Spleen (tissue), 11 donors: Measurements from ENCODE around the gene EPHA6. TPM values are rescaled to one million over a fixed set of nuclear protein-coding genes. Genes with fewer than 3 reads are reported as not detected.

ENCODE experiments used
- DNase-seq: peaks from one replicate; pipeline ENCODE4 v3.0.0-alpha.2; 2020
- H3K27ac ChIP-seq, 8 donors: fragments of 200-600 bp; sonication (generic) in 7 of 8; 1 replicate in 4 of 8; 2 replicates in 4 of 8; pipeline versions ENCODE4 v1.5.0 to v1.8.0; 2016 to 2021; ENCODE audit warnings: inconsistent platforms in 4 of 8, mild to moderate bottlenecking in 4 of 8, moderate library complexity in 1 of 8
- H3K27me3 ChIP-seq, 7 donors: fragments of 200-600 bp; sonication (generic) in 6 of 7; replicated peaks in 1 of 7; 1 replicate in 4 of 7; 2 replicates in 3 of 7; pipeline versions ENCODE4 v1.5.0 to v1.8.0; 2016 to 2021; ENCODE audit warnings: inconsistent platforms in 3 of 7, mild to moderate bottlenecking in 1 of 7
- H3K36me3 ChIP-seq, 6 donors: fragments of 200-600 bp; sonication (generic) in 5 of 6; 1 replicate in 4 of 6; 2 replicates in 2 of 6; pipeline versions ENCODE4 v1.5.0 to v1.8.0; 2016 to 2021; ENCODE audit warnings: inconsistent platforms in 2 of 6
- H3K4me1 ChIP-seq, 6 donors: fragments of 200-600 bp; sonication (generic) in 5 of 6; 1 replicate in 3 of 6; 2 replicates in 3 of 6; pipeline versions ENCODE4 v1.5.0 to v1.8.0; 2016 to 2021; ENCODE audit warnings: inconsistent platforms in 3 of 6
- H3K4me3 ChIP-seq, 8 donors: fragments of 200-600 bp; sonication (generic) in 7 of 8; 1 replicate in 4 of 8; 2 replicates in 4 of 8; pipeline versions ENCODE4 v1.5.0 to v1.8.0; 2016 to 2021; ENCODE audit warnings: inconsistent platforms in 4 of 8, mild to moderate bottlenecking in 4 of 8, moderate library complexity in 2 of 8
- H3K9me3 ChIP-seq, 8 donors: fragments of 200-600 bp; sonication (generic) in 7 of 8; 1 replicate in 4 of 8; 2 replicates in 4 of 8; pipeline versions ENCODE4 v1.5.0 to v1.8.0; 2016 to 2021; ENCODE audit warnings: inconsistent platforms in 4 of 8
- POLR2A ChIP-seq, 3 donors: fragments of 450-650 bp; IDR thresholded peaks; one replicate each; pipeline ENCODE4 v1.5.1; 2017; ENCODE audit warnings: antibody characterized with exemption in 3 of 3, mild to moderate bottlenecking in 1 of 3
- POLR2AphosphoS5 ChIP-seq, 3 donors: sonication (generic); formaldehyde crosslinking; IDR thresholded peaks; one replicate each; pipeline ENCODE4 v1.5.1; 2017; ENCODE audit warnings: antibody characterized with exemption in 3 of 3
- WGBS, 5 donors: extraction: QIAGEN DNeasy Blood & Tissue Kit in 3 of 5; methylation state at CpG; one replicate each; pipeline versions ENCODE4 v1.1.5 to v1.1.7; 2013 to 2018; 5-methylcytosine and 5-hydroxymethylcytosine counted together
- intact Hi-C: fragments of 100-400 bp; cut with DNase I; formaldehyde crosslinking; loops from one replicate; pipeline ENCODE4 v1.15.0; 2023; ENCODE audit warnings: low total_unique reads
- polyA plus RNA-seq, 3 donors: library from polyadenylated mRNA; stranded (reverse); fragments of 200-250 nt; gene quantifications; one replicate each; pipeline ENCODE4 v1.2.1, GENCODE V29; 2013
- total RNA-seq, 7 donors: library from RNA; depleted of rRNA in 3 of 7; stranded (reverse); fragments of >200 nt in 3 of 7; fragmentation: NEBNext Ultra II Directional in 4 of 7; extraction: Animal tissue kit (Norgen Biotek cat#: 25700) in 4 of 7; gene quantifications; one replicate each; pipeline versions ENCODE4 v1.1.0 to v1.2.1, GENCODE V29; 2016 to 2021
- TF ChIP-seq, protein P1 (sequence below), 11 experiments: fragments of 200-600 bp in 7 of 11; fragments of 450-650 bp in 4 of 11; sonication (generic) in 4 of 11; IDR thresholded peaks in 8 of 11; conservative IDR thresholded peaks in 3 of 11; 1 replicate in 7 of 11; 2 replicates in 4 of 11; pipeline versions ENCODE4 v1.4.0 to v1.8.0; 2016 to 2021; ENCODE audit warnings: antibody characterized with exemption in 11 of 11, inconsistent platforms in 4 of 11, mild to moderate bottlenecking in 1 of 11
- donor health status: healthy with polysubstance abuse.
- donor health status: DM: no; HTN: no; CAD: no; lungs with moderate emphysema.
- donor health status: DM: no; HTN: no; CAD: no.
- donor health status: Bipolar disorder and iron deficiency.
- donor health status: healthy.
- donor health status: DM: no; HTN: no; CAD: no.
- donor health status: DM: yes; HTN: yes; CAD: no.

The EPHA6 gene
- total and polyA plus RNA-seq, 10 donors = 0.44 TPM; not detected in 9

DNA sequence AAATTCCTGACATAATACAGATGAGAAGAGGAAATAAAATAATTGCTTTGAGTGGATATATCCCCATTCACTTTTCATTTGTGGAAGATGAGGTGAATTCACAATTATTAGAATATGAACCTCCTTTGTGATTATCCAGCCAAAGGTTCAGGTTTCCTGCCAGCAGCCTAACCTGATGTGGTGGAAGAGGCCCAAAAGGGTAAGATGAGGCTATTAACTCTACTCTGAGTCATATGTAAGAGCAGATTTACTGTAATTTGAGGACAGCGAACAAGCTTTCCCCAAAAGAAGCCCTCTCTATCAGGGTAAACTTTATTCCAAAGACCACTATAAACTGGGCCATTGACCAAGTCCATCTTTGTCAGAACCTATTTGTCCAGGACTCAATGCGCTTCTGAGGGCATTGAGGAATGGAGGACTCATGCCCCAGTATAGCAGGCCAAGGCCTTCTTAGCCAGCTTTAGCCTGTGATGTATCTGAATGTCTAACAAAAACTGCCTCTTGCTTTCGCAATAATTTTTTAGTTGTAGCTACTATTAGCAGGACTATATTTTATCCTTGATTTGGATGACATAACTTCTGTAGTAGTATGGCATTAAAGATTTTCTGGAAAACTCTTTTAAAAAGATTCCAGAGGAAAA, 859.1 kb downstream of the EPHA6 start:
- 89 to 98% (median 91%) methylated on average over 3 of the region's 3 CpGs for WGBS, 5 donors
- Histone ChIP-seq H3K9me3 (no peaks in the 10 kb centered on the region), H3K4me3 (no peak overlapping the region), H3K36me3 (no peaks in the 10 kb centered on the region), H3K27ac (no peak overlapping the region), H3K27me3 (no peaks in the 10 kb centered on the region), H3K4me1 (no peaks in the 10 kb centered on the region)
- TF ChIP-seq POLR2AphosphoS5 (IDR thresholded peaks at IDR 0.05) = no peak
- no peak for TF ChIP-seq POLR2A (IDR thresholded peaks at IDR 0.05)
- TF ChIP-seq, protein P1, sequence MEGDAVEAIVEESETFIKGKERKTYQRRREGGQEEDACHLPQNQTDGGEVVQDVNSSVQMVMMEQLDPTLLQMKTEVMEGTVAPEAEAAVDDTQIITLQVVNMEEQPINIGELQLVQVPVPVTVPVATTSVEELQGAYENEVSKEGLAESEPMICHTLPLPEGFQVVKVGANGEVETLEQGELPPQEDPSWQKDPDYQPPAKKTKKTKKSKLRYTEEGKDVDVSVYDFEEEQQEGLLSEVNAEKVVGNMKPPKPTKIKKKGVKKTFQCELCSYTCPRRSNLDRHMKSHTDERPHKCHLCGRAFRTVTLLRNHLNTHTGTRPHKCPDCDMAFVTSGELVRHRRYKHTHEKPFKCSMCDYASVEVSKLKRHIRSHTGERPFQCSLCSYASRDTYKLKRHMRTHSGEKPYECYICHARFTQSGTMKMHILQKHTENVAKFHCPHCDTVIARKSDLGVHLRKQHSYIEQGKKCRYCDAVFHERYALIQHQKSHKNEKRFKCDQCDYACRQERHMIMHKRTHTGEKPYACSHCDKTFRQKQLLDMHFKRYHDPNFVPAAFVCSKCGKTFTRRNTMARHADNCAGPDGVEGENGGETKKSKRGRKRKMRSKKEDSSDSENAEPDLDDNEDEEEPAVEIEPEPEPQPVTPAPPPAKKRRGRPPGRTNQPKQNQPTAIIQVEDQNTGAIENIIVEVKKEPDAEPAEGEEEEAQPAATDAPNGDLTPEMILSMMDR (IDR thresholded peaks at IDR 0.05 in 8 of 11, conservative IDR thresholded peaks at IDR 0.05 in 3 of 11) = no peak
- intact Hi-C loops = no loop called here
- no peak for DNase-seq

DNA sequence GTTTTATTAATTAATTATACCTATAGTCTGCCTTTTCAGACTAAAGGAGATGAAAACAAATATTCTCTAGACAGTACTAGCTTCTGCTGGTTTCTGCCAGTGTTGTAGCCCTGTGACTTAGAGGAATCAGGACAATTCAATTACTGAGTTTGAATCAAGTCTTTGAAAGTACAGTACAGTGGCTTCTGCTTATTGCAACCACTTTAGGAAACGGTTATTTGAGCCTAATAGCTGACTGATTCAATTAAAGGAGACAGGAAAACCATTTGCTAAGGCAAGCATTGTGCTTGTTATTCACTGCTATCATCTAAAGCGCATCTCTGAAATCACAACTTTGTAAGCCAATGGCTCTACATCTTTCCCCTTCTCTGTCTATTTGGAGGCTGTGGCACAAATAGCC, 860.1 kb downstream of the EPHA6 start:
- Histone ChIP-seq H3K4me3 (no peak overlapping the region), H3K27me3 (no peaks in the 10 kb centered on the region), H3K9me3 (no peaks in the 10 kb centered on the region), H3K36me3 (no peaks in the 10 kb centered on the region), H3K27ac (no peak overlapping the region), H3K4me1 (no peaks in the 10 kb centered on the region)
- DNase-seq = no peak
- 75 to 86% (median 80%) methylated on average over 2 of the region's 2 CpGs for WGBS, 5 donors
- intact Hi-C loops = no loop called here
- TF ChIP-seq POLR2A (IDR thresholded peaks at IDR 0.05) (no peak), POLR2AphosphoS5 (IDR thresholded peaks at IDR 0.05) (no peak)
- TF ChIP-seq, protein P1 (IDR thresholded peaks at IDR 0.05 in 8 of 11, conservative IDR thresholded peaks at IDR 0.05 in 3 of 11) = no peak

DNA sequence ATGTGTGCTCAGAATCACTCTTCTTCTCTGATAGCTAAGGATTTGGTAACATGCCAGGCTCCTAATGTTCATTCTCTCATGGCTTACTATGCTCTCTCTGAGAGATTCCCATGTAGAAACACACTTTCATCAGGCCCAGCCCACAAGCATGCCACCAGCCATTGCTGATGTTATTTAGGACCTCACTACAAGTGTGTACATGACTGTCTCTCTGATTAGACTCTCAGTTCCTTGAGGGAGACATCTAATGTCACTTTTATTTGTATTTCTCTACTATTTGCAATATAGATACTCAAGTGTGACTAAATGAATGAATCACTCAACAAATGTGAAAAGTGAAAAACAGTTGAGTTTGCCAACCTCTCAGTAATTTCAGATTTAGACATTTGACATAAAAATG, 865.8 kb downstream of the EPHA6 start:
- DNase-seq = no peak
- H3K4me1 ChIP-seq = no peaks in the 10 kb centered on the region
- no peaks in the 10 kb centered on the region for H3K9me3 ChIP-seq
- TF ChIP-seq, protein P1 (IDR thresholded peaks at IDR 0.05 in 8 of 11, conservative IDR thresholded peaks at IDR 0.05 in 3 of 11) = no peak
- TF ChIP-seq POLR2AphosphoS5 (IDR thresholded peaks at IDR 0.05) (no peak), POLR2A (IDR thresholded peaks at IDR 0.05) (no peak)
- H3K4me3 ChIP-seq = no peak overlapping the region
- no peaks in the 10 kb centered on the region for H3K36me3 ChIP-seq
- intact Hi-C loops = no loop called here
- H3K27ac ChIP-seq = no peak overlapping the region
- no peaks in the 10 kb centered on the region for H3K27me3 ChIP-seq

DNA sequence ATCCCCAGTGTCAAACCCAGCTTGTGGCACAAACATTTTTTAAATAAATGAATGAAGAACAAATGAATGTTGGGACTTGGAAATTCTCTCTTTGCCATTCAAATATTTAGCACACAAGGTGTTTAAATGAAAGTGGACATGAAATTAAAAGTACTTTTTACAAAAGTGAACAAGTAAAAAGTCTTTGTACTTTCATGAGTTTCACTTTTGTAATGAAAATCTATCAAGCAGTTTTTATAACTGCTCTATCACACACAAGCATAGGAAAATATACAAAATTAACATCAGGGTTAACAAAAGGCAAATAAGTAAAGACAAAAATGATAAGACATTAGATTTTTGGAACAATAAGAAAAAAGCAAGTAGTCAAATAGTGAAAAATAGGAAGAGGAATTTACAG, 866.3 kb downstream of the EPHA6 start:
- Histone ChIP-seq H3K4me1 (no peaks in the 10 kb centered on the region), H3K36me3 (no peaks in the 10 kb centered on the region), H3K27me3 (no peaks in the 10 kb centered on the region), H3K27ac (no peak overlapping the region), H3K4me3 (no peak overlapping the region), H3K9me3 (no peaks in the 10 kb centered on the region)
- intact Hi-C loops = no loop called here
- TF ChIP-seq POLR2A (IDR thresholded peaks at IDR 0.05) (no peak), POLR2AphosphoS5 (IDR thresholded peaks at IDR 0.05) (no peak)
- TF ChIP-seq, protein P1 (IDR thresholded peaks at IDR 0.05 in 8 of 11, conservative IDR thresholded peaks at IDR 0.05 in 3 of 11) = no peak
- DNase-seq = no peak
